B cell (primary cell): ENCODE data around the gene RNF4.

Experiments
- CTCF ChIP-seq: fragments of 200-600 bp; IDR thresholded peaks from one replicate; pipeline ENCODE4 v1.8.0; 2022; ENCODE audit warnings: antibody characterized with exemption, mild to moderate bottlenecking
- EZH2 ChIP-seq: IDR thresholded peaks from 2 replicates; pipeline ENCODE4 v1.6.1; 2012; ENCODE audit warnings: borderline replicate concordance, low read depth, mild to moderate bottlenecking, moderate library complexity, low read length; ENCODE audit not compliant: insufficient read depth, poor library complexity, severe bottlenecking

- TF ChIP-seq CTCF (no peak), EZH2 (no peak)
Observed at GRCh38 chr4:2438822-2439718, 29.8 kb upstream of the RNF4 start.
